ENCODE measurements around the gene LCE1C. TPM values are rescaled to one million over a fixed set of nuclear protein-coding genes. Genes with fewer than 3 reads are reported as not detected.

The LCE1C gene
- total and polyA plus RNA-seq, 2 donors (not counting 3 experiments of a cell fraction or from before 2014, with no cell fraction given), result not detected

DNA sequence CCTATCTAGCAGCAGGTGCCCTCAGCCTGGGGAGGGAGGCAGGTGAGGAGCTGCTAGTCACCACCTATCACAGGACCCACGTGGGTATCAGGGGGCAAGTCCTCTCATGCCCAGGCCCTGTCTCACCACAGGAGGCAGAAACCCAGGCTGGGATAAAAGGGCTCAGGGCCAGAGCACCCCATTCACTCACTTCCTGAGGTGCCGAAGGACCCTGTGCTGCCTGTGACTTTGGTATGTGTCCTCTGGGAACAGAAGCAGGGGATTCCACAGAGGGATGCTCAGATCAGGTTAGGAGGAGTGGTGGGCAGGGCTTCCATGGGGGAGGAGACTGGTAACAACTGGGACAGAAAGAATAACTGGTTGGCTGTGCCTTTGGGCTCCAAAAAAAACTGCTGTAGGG is 20.4 kb downstream of the LCE1C start, which contains the start of gene LCE1E:
LCE1E (plus strand) TSS at position 181 of the 400 bp plus-strand sequence. CDS start 1,043 bp downstream, outside the sequence.
- DNase-seq (ENCODE audit: low read depth, low spot score) (no peak), FAIRE-seq (no peak)
- Histone ChIP-seq H3K27me3 (ENCODE audit: control insufficient read depth in 2 of 2, insufficient read depth in 2 of 2, low read length in 2 of 2) (no peaks in the 10 kb centered on the region), H3K4me3 (replicated peaks in 1 of 3; ENCODE audit: insufficient read depth in 1 of 3, low read depth in 1 of 3, low read length in 3 of 3) (no peak within 1 kb of the TSS), H2AFZ (ENCODE audit: low read depth, low read length) (no peak within 1 kb of the TSS), H3K27ac (ENCODE audit: insufficient read depth, low read depth, low read length) (no peak within 1 kb of the TSS), H3K4me2 (ENCODE audit: insufficient read depth, low read length) (no peak within 1 kb of the TSS), H3K9me3 (replicated peaks; ENCODE audit: control insufficient read depth, insufficient read depth, low read length) (no peaks in the 10 kb centered on the region), H3K9ac (replicated peaks; ENCODE audit: extremely low read depth, insufficient read depth, low read length) (no peak within 1 kb of the TSS), H3K4me1 (ENCODE audit: control insufficient read depth, extremely low read depth, insufficient read depth, low read length) (no peaks in the 10 kb centered on the region), H3K36me3 (ENCODE audit: control insufficient read depth in 2 of 2, extremely low read depth in 1 of 2, insufficient read depth in 2 of 2, low read length in 2 of 2) (no peaks in the 10 kb centered on the region), H4K20me1 (replicated peaks; ENCODE audit: control insufficient read depth, extremely low read depth, insufficient read depth, low read length) (no peaks in the 10 kb centered on the region), H3K9me1 (replicated peaks; ENCODE audit: control insufficient read depth, extremely low read depth, insufficient read depth, low read length) (no peaks in the 10 kb centered on the region), H3K79me2 (ENCODE audit: control insufficient read depth, insufficient read depth, low read length) (no peaks in the 10 kb centered on the region)
- dilution Hi-C loops (cut with MboI; ENCODE audit: extremely low pct_ligation_motif_present, low sequenced_read_pairs), result no loop called here
- CTCF ChIA-PET, result no interaction called here
- intact Hi-C loops (cut with micrococcal nuclease), result no loop called here
- TF ChIP-seq GATA2 (IDR thresholded peaks at IDR 0.05; ENCODE audit: insufficient read depth, insufficient read length, low read depth, low read length), result no peak
- no peak for TF ChIP-seq POLR2A (IDR thresholded peaks at IDR 0.05; ENCODE audit: low read depth, low read length)
- no peak for TF ChIP-seq JUN (IDR thresholded peaks at IDR 0.05; ENCODE audit: borderline replicate concordance, insufficient read depth, insufficient read length, low read depth)
- TF ChIP-seq, protein P1, sequence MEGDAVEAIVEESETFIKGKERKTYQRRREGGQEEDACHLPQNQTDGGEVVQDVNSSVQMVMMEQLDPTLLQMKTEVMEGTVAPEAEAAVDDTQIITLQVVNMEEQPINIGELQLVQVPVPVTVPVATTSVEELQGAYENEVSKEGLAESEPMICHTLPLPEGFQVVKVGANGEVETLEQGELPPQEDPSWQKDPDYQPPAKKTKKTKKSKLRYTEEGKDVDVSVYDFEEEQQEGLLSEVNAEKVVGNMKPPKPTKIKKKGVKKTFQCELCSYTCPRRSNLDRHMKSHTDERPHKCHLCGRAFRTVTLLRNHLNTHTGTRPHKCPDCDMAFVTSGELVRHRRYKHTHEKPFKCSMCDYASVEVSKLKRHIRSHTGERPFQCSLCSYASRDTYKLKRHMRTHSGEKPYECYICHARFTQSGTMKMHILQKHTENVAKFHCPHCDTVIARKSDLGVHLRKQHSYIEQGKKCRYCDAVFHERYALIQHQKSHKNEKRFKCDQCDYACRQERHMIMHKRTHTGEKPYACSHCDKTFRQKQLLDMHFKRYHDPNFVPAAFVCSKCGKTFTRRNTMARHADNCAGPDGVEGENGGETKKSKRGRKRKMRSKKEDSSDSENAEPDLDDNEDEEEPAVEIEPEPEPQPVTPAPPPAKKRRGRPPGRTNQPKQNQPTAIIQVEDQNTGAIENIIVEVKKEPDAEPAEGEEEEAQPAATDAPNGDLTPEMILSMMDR (IDR thresholded peaks at IDR 0.05; ENCODE audit: extremely low read depth in 1 of 2, insufficient read depth in 1 of 2, low read depth in 1 of 2, low read length in 2 of 2), result no peak
- no peak for TF ChIP-seq FOS (IDR thresholded peaks at IDR 0.05; ENCODE audit: borderline replicate concordance, insufficient read depth, low read length)
- TF ChIP-seq EZH2 (IDR thresholded peaks at IDR 0.05; ENCODE audit: borderline replicate concordance, low read depth, low read length, severe bottlenecking), result no peak
- TF ChIP-seq MYC (IDR thresholded peaks at IDR 0.05; ENCODE audit: low read depth, low read length), result no peak
- TF ChIP-seq, protein P2, sequence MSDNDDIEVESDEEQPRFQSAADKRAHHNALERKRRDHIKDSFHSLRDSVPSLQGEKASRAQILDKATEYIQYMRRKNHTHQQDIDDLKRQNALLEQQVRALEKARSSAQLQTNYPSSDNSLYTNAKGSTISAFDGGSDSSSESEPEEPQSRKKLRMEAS (IDR thresholded peaks at IDR 0.05; ENCODE audit: insufficient read depth, insufficient read length), result no peak
- TF ChIP-seq POLR2AphosphoS5 (IDR thresholded peaks at IDR 0.05; ENCODE audit: insufficient read depth, low read depth, low read length), result no peak
- no TSS peak for BruUV-seq (replicated peaks)
- POLR2A ChIA-PET, result no interaction called here

All from endothelial cell of umbilical vein (primary cell).